K562 (cell line): ENCODE measurements around the gene UBE2L5. TPM values are rescaled to one million over a fixed set of nuclear protein-coding genes. Genes with fewer than 3 reads are reported as not detected.

Experiments
- ATAC-seq: fragments of 200-7000 bp; cut with Tn5 transposase; 3 replicates; pipeline ENCODE4 v1.9.1; 2020; ENCODE audit warnings: moderate library complexity
- BruUV-seq: library from RNA; stranded (reverse); fragments of 400-500 nt; replicated peaks from 2 replicates; lab custom pipeline; 2021; lab: Mats Ljungman, UMichigan
- CTCF ChIA-PET: fragments of 300-600 bp; formaldehyde crosslinking; extraction: SDS; loops from one replicate; lab custom pipeline; 2021; ENCODE audit warnings: low intra/inter-chr PET ratio; lab: Yijun Ruan, JAX
- POLR2A ChIA-PET: fragments of 300-600, 350-650 bp; sonication (Branson Sonifier 250); formaldehyde crosslinking; extraction: SDS; loops from one replicate; lab custom pipeline; 2021; ENCODE audit warnings: antibody characterized with exemption, inconsistent platforms; lab: Yijun Ruan, JAX
- DNase-seq, 4 experiments: peaks; one replicate each; pipeline versions ENCODE4 v3.0.0 to v3.0.0-alpha.2; 2011 to 2018; ENCODE audit warnings: low spot score in 3 of 4, mixed read lengths in 3 of 4; ENCODE audit errors: extremely low read depth in 1 of 4
- FAIRE-seq: peaks from 2 replicates; lab custom pipeline; 2011; peaks lifted over from hg19 to GRCh38; lab: Jason Lieb, UNC
- H2AFZ ChIP-seq: 2 replicates; pipeline ENCODE4 v1.6.0; 2011; ENCODE audit warnings: low read depth, low read length, control low read depth, inconsistent platforms
- H3K27ac ChIP-seq: fragments of 200-600 bp; 3 replicates; pipeline ENCODE4 v1.8.0; 2011; ENCODE audit warnings: low read depth, mild to moderate bottlenecking, control low read depth, inconsistent platforms, low read length, moderate library complexity, mixed read lengths; ENCODE audit errors: extremely low read depth
- H3K27me3 ChIP-seq, 2 experiments: fragments of 300-600 bp in 1 of 2; 2 replicates in 1 of 2; 3 replicates in 1 of 2; pipeline versions ENCODE4 v1.6.0 to v1.8.0; 2011; ENCODE audit warnings: inconsistent platforms in 2 of 2, low read length in 2 of 2, mild to moderate bottlenecking in 1 of 2, mixed read lengths in 1 of 2, moderate library complexity in 1 of 2; ENCODE audit not compliant: control insufficient read depth in 2 of 2, insufficient read depth in 2 of 2
- H3K36me3 ChIP-seq: fragments of 300-600 bp; 3 replicates; pipeline ENCODE4 v1.8.0; 2011; ENCODE audit warnings: mild to moderate bottlenecking, low read length, inconsistent platforms; ENCODE audit not compliant: control insufficient read depth, insufficient read depth
- H3K4me1 ChIP-seq, 2 experiments: fragments of 200-600 bp in 1 of 2; replicated peaks in 1 of 2; 2 replicates in 1 of 2; 3 replicates in 1 of 2; pipeline versions ENCODE4 v1.5.1 to v1.8.0; 2011; ENCODE audit warnings: inconsistent platforms in 2 of 2, low read length in 2 of 2, mild to moderate bottlenecking in 1 of 2, mixed read lengths in 1 of 2, moderate library complexity in 1 of 2; ENCODE audit not compliant: control insufficient read depth in 2 of 2, insufficient read depth in 2 of 2
- H3K4me2 ChIP-seq: 2 replicates; pipeline ENCODE4 v1.6.1; 2011; ENCODE audit warnings: low read length, control low read depth, inconsistent platforms, mixed read lengths; ENCODE audit not compliant: insufficient read depth
- H3K4me3 ChIP-seq: fragments of 200-600 bp; sonication (generic), shearing (Covaris generic); 2 replicates; pipeline ENCODE4 v1.5.1; 2016; ENCODE audit warnings: control low read depth, inconsistent platforms
- H3K79me2 ChIP-seq: fragments of 200-600 bp; 3 replicates; pipeline ENCODE4 v1.8.0; 2011; ENCODE audit warnings: low read length, inconsistent platforms; ENCODE audit not compliant: control insufficient read depth, insufficient read depth
- H3K9ac ChIP-seq, 2 experiments: 2 replicates each; pipeline versions ENCODE4 v1.6.0 to v1.6.1; 2011; ENCODE audit warnings: low read depth in 2 of 2, low read length in 2 of 2, control low read depth in 1 of 2, inconsistent platforms in 1 of 2, mild to moderate bottlenecking in 1 of 2, mixed read lengths in 1 of 2; ENCODE audit not compliant: insufficient read depth in 1 of 2
- H3K9me1 ChIP-seq: one replicate; pipeline ENCODE4 v1.6.0; 2011; ENCODE audit warnings: inconsistent platforms, mild to moderate bottlenecking, low read length, moderate library complexity; ENCODE audit not compliant: control insufficient read depth, insufficient read depth
- H3K9me3 ChIP-seq: replicated peaks from 2 replicates; pipeline ENCODE4 v1.5.1; 2011; ENCODE audit warnings: low read depth, low read length, inconsistent platforms; ENCODE audit not compliant: control insufficient read depth, insufficient read depth
- H4K20me1 ChIP-seq: replicated peaks from 2 replicates; pipeline ENCODE4 v1.6.1; 2011; ENCODE audit warnings: low read length, inconsistent platforms, mixed read lengths; ENCODE audit not compliant: control insufficient read depth, insufficient read depth
- EP400 ChIP-seq: fragments of 450-650 bp; IDR thresholded peaks from 2 replicates; pipeline ENCODE4 v1.6.1; 2017; ENCODE audit warnings: antibody characterized with exemption, mild to moderate bottlenecking, moderate library complexity
- PHF20 ChIP-seq: fragments of 450-650 bp; IDR thresholded peaks from 2 replicates; pipeline ENCODE4 v1.6.1; 2018; ENCODE audit not compliant: partially characterized antibody
- SRSF3 ChIP-seq: fragments of 200-400 bp; formaldehyde crosslinking; IDR thresholded peaks from 2 replicates; pipeline ENCODE4 v1.6.1; 2016; ENCODE audit warnings: mild to moderate bottlenecking, low read length, moderate library complexity; ENCODE audit not compliant: insufficient read depth
- ZNF436 ChIP-seq: fragments of 250-450, 450-650 bp; sonication (Bioruptor Pico); formaldehyde crosslinking; IDR thresholded peaks from 2 replicates; pipeline ENCODE4 v1.7.0; 2020; ENCODE audit warnings: mild to moderate bottlenecking
- WGBS: fragments of 100-300 bp; shearing (Covaris generic); methylation state at CpG from one replicate; pipeline ENCODE4 v1.1.6; 2016; ENCODE audit warnings: low coverage, mixed read lengths; ENCODE audit not compliant: insufficient coverage; ENCODE audit errors: missing lambda C conversion rate; 5-methylcytosine and 5-hydroxymethylcytosine counted together
- in situ Hi-C: fragments of 300-500 bp; cut with MboI; formaldehyde crosslinking; loops from 4 replicates; pipeline ENCODE4 v1.15.0; 2018; ENCODE audit warnings: inconsistent platforms, mixed read lengths
- intact Hi-C: fragments of 100-400 bp; cut with micrococcal nuclease; formaldehyde crosslinking; loops from 2 replicates; pipeline ENCODE4 v1.14.2; 2022
- polyA plus RNA-seq, 8 experiments: library from polyadenylated mRNA; depleted of rRNA in 4 of 8; stranded (reverse) in 5 of 8; unstranded in 3 of 8; fragments of >200 nt; fragmentation: Nextera tagmentation in 2 of 8; fragmentation: Illumina TruSeq in 1 of 8; extraction: Ambion mirVana in 2 of 8; extraction: Trizol in 1 of 8; gene quantifications; 2 replicates each; pipeline versions ENCODE4 v1.2.1 to v1.2.3, GENCODE V29; 2011 to 2014; ENCODE audit warnings: inconsistent platforms in 1 of 8, missing spikeins in 1 of 8
- total RNA-seq, 7 experiments: library from RNA; depleted of rRNA in 6 of 7; stranded (reverse); fragments of >200 nt in 6 of 7; fragmentation: Illumina TruSeq in 2 of 7; extraction: Trizol in 2 of 7; gene quantifications; 2 replicates each; pipeline versions ENCODE4 v1.2.1 to v1.2.3, GENCODE V29; 2011 to 2021; ENCODE audit warnings: low replicate concordance in 1 of 7
- TF ChIP-seq, protein P1 (sequence below): fragments of 450-650 bp; IDR thresholded peaks from 2 replicates; pipeline ENCODE4 v1.6.1; 2016; ENCODE audit warnings: mild to moderate bottlenecking, moderate library complexity
- TF ChIP-seq, protein P2 (sequence below): sonication (generic); formaldehyde crosslinking; IDR thresholded peaks from 2 replicates; pipeline ENCODE4 v1.8.0; 2022; ENCODE audit warnings: mild to moderate bottlenecking, missing genetic modification reagents
- TF ChIP-seq, protein P3 (sequence below): sonication (generic); formaldehyde crosslinking; IDR thresholded peaks from 2 replicates; pipeline ENCODE4 v1.9.0; 2022; ENCODE audit warnings: mild to moderate bottlenecking, missing genetic modification reagents

The UBE2L5 gene
- total and polyA plus RNA-seq, 9 of the 15 experiments (the other 6 are each of a cell fraction or from before 2014, with no cell fraction given) = 0.22 to 1.5 (median 0.86) TPM; not detected in 6

DNA sequence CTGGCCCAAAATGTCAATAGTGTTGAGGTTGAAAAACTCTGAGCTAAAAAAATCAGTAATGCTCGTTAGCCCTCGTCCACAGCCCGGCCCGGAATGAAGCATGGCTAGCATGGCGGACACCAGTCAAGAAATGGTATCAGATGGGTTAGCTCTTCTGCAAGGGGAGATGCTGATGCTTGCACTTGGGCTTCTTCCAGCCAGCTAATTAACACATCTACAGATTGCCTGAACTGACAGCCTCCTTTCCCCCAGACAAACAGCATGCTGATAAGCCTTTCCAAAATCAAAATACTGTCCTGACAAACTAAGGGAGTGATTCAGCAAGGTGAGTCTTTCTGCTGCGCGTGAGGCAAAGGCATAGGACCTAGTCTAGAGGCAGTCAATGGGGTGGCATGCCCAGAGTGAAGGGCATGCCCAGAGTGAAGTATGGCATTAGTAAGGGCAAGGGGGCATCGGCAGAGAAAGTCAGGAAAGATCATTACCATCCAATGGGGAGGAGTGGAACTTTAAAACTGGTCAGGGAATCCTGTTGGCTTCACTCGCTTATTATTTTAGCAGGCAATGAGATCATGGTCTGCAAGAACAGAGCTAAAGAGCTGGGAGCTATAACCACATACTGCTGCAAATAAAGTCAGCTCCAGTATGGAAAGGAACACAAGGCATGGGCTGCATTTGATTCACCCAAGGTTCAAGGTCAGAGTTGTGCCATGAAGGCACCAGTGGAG lies 30.2 kb upstream of the UBE2L5 start:
- H3K27ac ChIP-seq = no peak overlapping the region
- POLR2A ChIA-PET = interaction anchor here (0.6 kb wide), 1 partner anchor 85 kb away, joined by 3 read pairs; the partner anchor contains the start of gene KATNAL1
- peaks cover 3 to 9% of the 10 kb centered on the region in 2 experiments; a peak in 2 of 5 replicates for H3K4me1 ChIP-seq
- H2AFZ ChIP-seq = no peak overlapping the region
- no peak for FAIRE-seq
- peaks cover 2 to 6% of the 10 kb centered on the region in 2 experiments; a peak in 2 of 5 replicates for H3K27me3 ChIP-seq
- ATAC-seq = no peak
- no TSS peak for BruUV-seq
- intact Hi-C loops (no loop called here), in situ Hi-C loops (no loop called here)
- H4K20me1 ChIP-seq = no peaks in the 10 kb centered on the region
- no peak overlapping the region for H3K9ac ChIP-seq
- no peak overlapping the region for H3K4me2 ChIP-seq
- no peaks in the 10 kb centered on the region for H3K9me1 ChIP-seq
- WGBS = 5% methylated on average over 9 of the region's 9 CpGs
- no peaks in the 10 kb centered on the region for H3K79me2 ChIP-seq
- H3K4me3 ChIP-seq = no peak overlapping the region
- CTCF ChIA-PET = no interaction called here
- DNase-seq = no peak
- H3K9me3 ChIP-seq = no peaks in the 10 kb centered on the region
- H3K36me3 ChIP-seq = no peaks in the 10 kb centered on the region
- TF ChIP-seq EP400 (no peak), SRSF3 (no peak), ZNF436 (CRISPR knock-in tag) (no peak), PHF20 (no peak)
- TF ChIP-seq, protein P1, sequence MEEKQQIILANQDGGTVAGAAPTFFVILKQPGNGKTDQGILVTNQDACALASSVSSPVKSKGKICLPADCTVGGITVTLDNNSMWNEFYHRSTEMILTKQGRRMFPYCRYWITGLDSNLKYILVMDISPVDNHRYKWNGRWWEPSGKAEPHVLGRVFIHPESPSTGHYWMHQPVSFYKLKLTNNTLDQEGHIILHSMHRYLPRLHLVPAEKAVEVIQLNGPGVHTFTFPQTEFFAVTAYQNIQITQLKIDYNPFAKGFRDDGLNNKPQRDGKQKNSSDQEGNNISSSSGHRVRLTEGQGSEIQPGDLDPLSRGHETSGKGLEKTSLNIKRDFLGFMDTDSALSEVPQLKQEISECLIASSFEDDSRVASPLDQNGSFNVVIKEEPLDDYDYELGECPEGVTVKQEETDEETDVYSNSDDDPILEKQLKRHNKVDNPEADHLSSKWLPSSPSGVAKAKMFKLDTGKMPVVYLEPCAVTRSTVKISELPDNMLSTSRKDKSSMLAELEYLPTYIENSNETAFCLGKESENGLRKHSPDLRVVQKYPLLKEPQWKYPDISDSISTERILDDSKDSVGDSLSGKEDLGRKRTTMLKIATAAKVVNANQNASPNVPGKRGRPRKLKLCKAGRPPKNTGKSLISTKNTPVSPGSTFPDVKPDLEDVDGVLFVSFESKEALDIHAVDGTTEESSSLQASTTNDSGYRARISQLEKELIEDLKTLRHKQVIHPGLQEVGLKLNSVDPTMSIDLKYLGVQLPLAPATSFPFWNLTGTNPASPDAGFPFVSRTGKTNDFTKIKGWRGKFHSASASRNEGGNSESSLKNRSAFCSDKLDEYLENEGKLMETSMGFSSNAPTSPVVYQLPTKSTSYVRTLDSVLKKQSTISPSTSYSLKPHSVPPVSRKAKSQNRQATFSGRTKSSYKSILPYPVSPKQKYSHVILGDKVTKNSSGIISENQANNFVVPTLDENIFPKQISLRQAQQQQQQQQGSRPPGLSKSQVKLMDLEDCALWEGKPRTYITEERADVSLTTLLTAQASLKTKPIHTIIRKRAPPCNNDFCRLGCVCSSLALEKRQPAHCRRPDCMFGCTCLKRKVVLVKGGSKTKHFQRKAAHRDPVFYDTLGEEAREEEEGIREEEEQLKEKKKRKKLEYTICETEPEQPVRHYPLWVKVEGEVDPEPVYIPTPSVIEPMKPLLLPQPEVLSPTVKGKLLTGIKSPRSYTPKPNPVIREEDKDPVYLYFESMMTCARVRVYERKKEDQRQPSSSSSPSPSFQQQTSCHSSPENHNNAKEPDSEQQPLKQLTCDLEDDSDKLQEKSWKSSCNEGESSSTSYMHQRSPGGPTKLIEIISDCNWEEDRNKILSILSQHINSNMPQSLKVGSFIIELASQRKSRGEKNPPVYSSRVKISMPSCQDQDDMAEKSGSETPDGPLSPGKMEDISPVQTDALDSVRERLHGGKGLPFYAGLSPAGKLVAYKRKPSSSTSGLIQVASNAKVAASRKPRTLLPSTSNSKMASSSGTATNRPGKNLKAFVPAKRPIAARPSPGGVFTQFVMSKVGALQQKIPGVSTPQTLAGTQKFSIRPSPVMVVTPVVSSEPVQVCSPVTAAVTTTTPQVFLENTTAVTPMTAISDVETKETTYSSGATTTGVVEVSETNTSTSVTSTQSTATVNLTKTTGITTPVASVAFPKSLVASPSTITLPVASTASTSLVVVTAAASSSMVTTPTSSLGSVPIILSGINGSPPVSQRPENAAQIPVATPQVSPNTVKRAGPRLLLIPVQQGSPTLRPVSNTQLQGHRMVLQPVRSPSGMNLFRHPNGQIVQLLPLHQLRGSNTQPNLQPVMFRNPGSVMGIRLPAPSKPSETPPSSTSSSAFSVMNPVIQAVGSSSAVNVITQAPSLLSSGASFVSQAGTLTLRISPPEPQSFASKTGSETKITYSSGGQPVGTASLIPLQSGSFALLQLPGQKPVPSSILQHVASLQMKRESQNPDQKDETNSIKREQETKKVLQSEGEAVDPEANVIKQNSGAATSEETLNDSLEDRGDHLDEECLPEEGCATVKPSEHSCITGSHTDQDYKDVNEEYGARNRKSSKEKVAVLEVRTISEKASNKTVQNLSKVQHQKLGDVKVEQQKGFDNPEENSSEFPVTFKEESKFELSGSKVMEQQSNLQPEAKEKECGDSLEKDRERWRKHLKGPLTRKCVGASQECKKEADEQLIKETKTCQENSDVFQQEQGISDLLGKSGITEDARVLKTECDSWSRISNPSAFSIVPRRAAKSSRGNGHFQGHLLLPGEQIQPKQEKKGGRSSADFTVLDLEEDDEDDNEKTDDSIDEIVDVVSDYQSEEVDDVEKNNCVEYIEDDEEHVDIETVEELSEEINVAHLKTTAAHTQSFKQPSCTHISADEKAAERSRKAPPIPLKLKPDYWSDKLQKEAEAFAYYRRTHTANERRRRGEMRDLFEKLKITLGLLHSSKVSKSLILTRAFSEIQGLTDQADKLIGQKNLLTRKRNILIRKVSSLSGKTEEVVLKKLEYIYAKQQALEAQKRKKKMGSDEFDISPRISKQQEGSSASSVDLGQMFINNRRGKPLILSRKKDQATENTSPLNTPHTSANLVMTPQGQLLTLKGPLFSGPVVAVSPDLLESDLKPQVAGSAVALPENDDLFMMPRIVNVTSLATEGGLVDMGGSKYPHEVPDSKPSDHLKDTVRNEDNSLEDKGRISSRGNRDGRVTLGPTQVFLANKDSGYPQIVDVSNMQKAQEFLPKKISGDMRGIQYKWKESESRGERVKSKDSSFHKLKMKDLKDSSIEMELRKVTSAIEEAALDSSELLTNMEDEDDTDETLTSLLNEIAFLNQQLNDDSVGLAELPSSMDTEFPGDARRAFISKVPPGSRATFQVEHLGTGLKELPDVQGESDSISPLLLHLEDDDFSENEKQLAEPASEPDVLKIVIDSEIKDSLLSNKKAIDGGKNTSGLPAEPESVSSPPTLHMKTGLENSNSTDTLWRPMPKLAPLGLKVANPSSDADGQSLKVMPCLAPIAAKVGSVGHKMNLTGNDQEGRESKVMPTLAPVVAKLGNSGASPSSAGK = no peak
- TF ChIP-seq, protein P2, sequence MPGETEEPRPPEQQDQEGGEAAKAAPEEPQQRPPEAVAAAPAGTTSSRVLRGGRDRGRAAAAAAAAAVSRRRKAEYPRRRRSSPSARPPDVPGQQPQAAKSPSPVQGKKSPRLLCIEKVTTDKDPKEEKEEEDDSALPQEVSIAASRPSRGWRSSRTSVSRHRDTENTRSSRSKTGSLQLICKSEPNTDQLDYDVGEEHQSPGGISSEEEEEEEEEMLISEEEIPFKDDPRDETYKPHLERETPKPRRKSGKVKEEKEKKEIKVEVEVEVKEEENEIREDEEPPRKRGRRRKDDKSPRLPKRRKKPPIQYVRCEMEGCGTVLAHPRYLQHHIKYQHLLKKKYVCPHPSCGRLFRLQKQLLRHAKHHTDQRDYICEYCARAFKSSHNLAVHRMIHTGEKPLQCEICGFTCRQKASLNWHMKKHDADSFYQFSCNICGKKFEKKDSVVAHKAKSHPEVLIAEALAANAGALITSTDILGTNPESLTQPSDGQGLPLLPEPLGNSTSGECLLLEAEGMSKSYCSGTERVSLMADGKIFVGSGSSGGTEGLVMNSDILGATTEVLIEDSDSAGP (CRISPR knock-in tag) = no peak
- TF ChIP-seq, protein P3, sequence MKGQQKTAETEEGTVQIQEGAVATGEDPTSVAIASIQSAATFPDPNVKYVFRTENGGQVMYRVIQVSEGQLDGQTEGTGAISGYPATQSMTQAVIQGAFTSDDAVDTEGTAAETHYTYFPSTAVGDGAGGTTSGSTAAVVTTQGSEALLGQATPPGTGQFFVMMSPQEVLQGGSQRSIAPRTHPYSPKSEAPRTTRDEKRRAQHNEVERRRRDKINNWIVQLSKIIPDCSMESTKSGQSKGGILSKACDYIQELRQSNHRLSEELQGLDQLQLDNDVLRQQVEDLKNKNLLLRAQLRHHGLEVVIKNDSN (CRISPR knock-in tag) = no peak
